GM18499 (cell line): ENCODE data around the gene TMEM134.

Source experiments
- ATAC-seq: cut with Tn5 transposase; IDR thresholded peaks from one replicate; pipeline ENCODE4 v1.9.1; 2021; ENCODE audit warnings: moderate number of reproducible peaks; ENCODE audit not compliant: insufficient read depth, unreplicated experiment

The TMEM134 gene

GRCh38 chr11:67441098-67441563 is 27.9 kb downstream of the TMEM134 start:
- no peak for ATAC-seq

GRCh38 chr11:67440229-67441097 is 28.6 kb downstream of the TMEM134 start:
- no peak for ATAC-seq

GRCh38 chr11:67439321-67440228 is 29.5 kb downstream of the TMEM134 start:
- no peak for ATAC-seq

- no peak for ATAC-seq
Measured at GRCh38 chr11:67438158-67438902, 30.7 kb downstream of the TMEM134 start.

GRCh38 chr11:67437809-67438157 is 31.3 kb downstream of the TMEM134 start:
- no peak for ATAC-seq

GRCh38 chr11:67437082-67437808 is 31.8 kb downstream of the TMEM134 start, which contains the start of gene PTPRCAP:
Gene PTPRCAP (minus strand): TSS chr11:67437682. CDS start chr11:67437619, 63 bp downstream.
- no peak for ATAC-seq

- no peak for ATAC-seq
Measured at GRCh38 chr11:67436459-67437081, 32.5 kb downstream of the TMEM134 start.

GRCh38 chr11:67435727-67436458 is 33.2 kb downstream of the TMEM134 start:
- ATAC-seq = no peak

GRCh38 chr11:67435031-67435726 is 33.9 kb downstream of the TMEM134 start:
- ATAC-seq = no peak

- no peak for ATAC-seq
Measured at GRCh38 chr11:67434395-67434881, 34.6 kb downstream of the TMEM134 start.

- ATAC-seq = no peak
Measured at GRCh38 chr11:67433536-67434394, 35.3 kb downstream of the TMEM134 start.

- ATAC-seq = no peak
Measured at GRCh38 chr11:67432655-67433349, 36.2 kb downstream of the TMEM134 start.

- no peak for ATAC-seq
Measured at GRCh38 chr11:67431346-67432249, 37.5 kb downstream of the TMEM134 start.

GRCh38 chr11:67429722-67430121 is 39.3 kb downstream of the TMEM134 start:
- no peak for ATAC-seq

- ATAC-seq = no peak
Measured at GRCh38 chr11:67429038-67429668, 39.9 kb downstream of the TMEM134 start.
